Neural crest cell (in vitro differentiated cells): ENCODE measurements around the gene VIPR1. TPM values are rescaled to one million over a fixed set of nuclear protein-coding genes. Genes with fewer than 3 reads are reported as not detected.
"Not testable (repeated sequence)": the region's sequence is repeated elsewhere in the genome, so short reads cannot be mapped to it uniquely, and the experiment has no call there.

Source experiments
- DNase-seq: peaks from one replicate; pipeline ENCODE4 v3.0.0; 2021; ENCODE audit warnings: low read depth, mixed read lengths, low spot score
- H3K27ac Mint-ChIP-seq: one replicate; pipeline ENCODE4 v1.8.0; 2021; ENCODE audit warnings: mild to moderate bottlenecking, mixed read lengths; ENCODE audit not compliant: unreplicated experiment
- H3K27me3 Mint-ChIP-seq: 2 replicates; pipeline ENCODE4 v1.8.0; 2021; ENCODE audit warnings: low read depth, mild to moderate bottlenecking, mixed read lengths
- H3K36me3 Mint-ChIP-seq: 2 replicates; pipeline ENCODE4 v1.8.0; 2021; ENCODE audit warnings: low read depth, mild to moderate bottlenecking, mixed read lengths
- H3K4me1 Mint-ChIP-seq: 2 replicates; pipeline ENCODE4 v1.8.0; 2021; ENCODE audit warnings: mixed read lengths
- H3K4me3 Mint-ChIP-seq: one replicate; pipeline ENCODE4 v1.8.0; 2021; ENCODE audit warnings: mild to moderate bottlenecking, mixed read lengths
- H3K9me3 Mint-ChIP-seq: 2 replicates; pipeline ENCODE4 v1.8.0; 2021; ENCODE audit warnings: mixed read lengths
- CTCF ChIP-seq: fragments of 200-600 bp; sonication (generic); conservative IDR thresholded peaks from 2 replicates; pipeline ENCODE4 v1.5.0; 2021; ENCODE audit warnings: antibody characterized with exemption, mild to moderate bottlenecking
- total RNA-seq: library from RNA; stranded (reverse); gene quantifications from 2 replicates; pipeline ENCODE4 v1.2.1, GENCODE V29; 2021

VIPR1 gene
- total RNA-seq, 1 donor from 2014 or later, result 0.63 TPM

GRCh38 chr3:42569593-42570142 is 67.2 kb downstream of the VIPR1 start:
- H3K4me1 Mint-ChIP-seq, result peaks cover 6% of the 10 kb centered on the region
- TF ChIP-seq CTCF, result no peak
- peaks cover 3% of the 10 kb centered on the region for H3K9me3 Mint-ChIP-seq
- no peak overlapping the region for H3K4me3 Mint-ChIP-seq
- DNase-seq, result no peak
- no peaks in the 10 kb centered on the region for H3K27me3 Mint-ChIP-seq
- H3K27ac Mint-ChIP-seq, result no peak overlapping the region
- H3K36me3 Mint-ChIP-seq, result peaks cover 25% of the 10 kb centered on the region

- Mint-ChIP-seq H3K4me1 (peaks cover 6% of the 10 kb centered on the region), H3K4me3 (peak overlapping the region; percentile 32), H3K27ac (no peak overlapping the region), H3K9me3 (peaks cover 13% of the 10 kb centered on the region), H3K27me3 (no peaks in the 10 kb centered on the region), H3K36me3 (peaks cover 41% of the 10 kb centered on the region)
- peak; percentile 22 for DNase-seq
- TF ChIP-seq CTCF, result peak; percentile 48
Observed at GRCh38 chr3:42572278-42572677, 69.8 kb downstream of the VIPR1 start.

GRCh38 chr3:42575137-42575741 is 72.8 kb downstream of the VIPR1 start:
- no peak for TF ChIP-seq CTCF
- no peak for DNase-seq
- Mint-ChIP-seq H3K4me3 (no peak overlapping the region), H3K27ac (no peak overlapping the region), H3K27me3 (no peaks in the 10 kb centered on the region), H3K9me3 (peaks cover 13% of the 10 kb centered on the region), H3K36me3 (peaks cover 44% of the 10 kb centered on the region), H3K4me1 (peaks cover 17% of the 10 kb centered on the region)

GRCh38 chr3:42578054-42578453 is 75.6 kb downstream of the VIPR1 start:
- Mint-ChIP-seq H3K4me1 (peaks cover 34% of the 10 kb centered on the region), H3K27ac (no peak overlapping the region), H3K9me3 (peaks cover 13% of the 10 kb centered on the region), H3K4me3 (no peak overlapping the region), H3K27me3 (no peaks in the 10 kb centered on the region), H3K36me3 (peaks cover 37% of the 10 kb centered on the region)
- no peak for TF ChIP-seq CTCF
- no peak for DNase-seq

GRCh38 chr3:42579346-42579745 is 76.9 kb downstream of the VIPR1 start:
- DNase-seq, H3K27me3 Mint-ChIP-seq, H3K27ac Mint-ChIP-seq: not testable (repeated sequence)
- Mint-ChIP-seq H3K4me1 (peaks cover 37% of the 10 kb centered on the region), H3K36me3 (peaks cover 30% of the 10 kb centered on the region), H3K4me3 (peak overlapping the region; percentile 98), H3K9me3 (peaks cover 12% of the 10 kb centered on the region)

GRCh38 chr3:42581400-42581708 is 78.9 kb downstream of the VIPR1 start:
- no peaks in the 10 kb centered on the region for H3K27me3 Mint-ChIP-seq
- peak overlapping the region; percentile 98 for H3K4me3 Mint-ChIP-seq
- peaks cover 15% of the 10 kb centered on the region for H3K36me3 Mint-ChIP-seq
- no peak for TF ChIP-seq CTCF
- peak overlapping the region; percentile 5 for H3K27ac Mint-ChIP-seq
- no peak for DNase-seq
- H3K4me1 Mint-ChIP-seq, result peaks cover 37% of the 10 kb centered on the region
- no peaks in the 10 kb centered on the region for H3K9me3 Mint-ChIP-seq
